Measurements from ENCODE around the gene GAL. TPM values are rescaled to one million over a fixed set of nuclear protein-coding genes. Genes with fewer than 3 reads are reported as not detected.

GAL gene
- polyA plus RNA-seq, 1 donor: 0.28 TPM

GRCh38 chr11:68680541-68681231 lies 3.7 kb upstream of the GAL start:
- no peak for DNase-seq (ENCODE audit: low read depth)

- DNase-seq (ENCODE audit: low read depth): no peak
These were observed 1.8 kb upstream of the GAL start for GRCh38 chr11:68682531-68682961.

GRCh38 chr11:68683121-68683520 lies 1.2 kb upstream of the GAL start:
- no peak for DNase-seq (ENCODE audit: low read depth)

GRCh38 chr11:68683536-68684384 lies 584 bp upstream of the GAL start:
- DNase-seq (ENCODE audit: low read depth): no peak

- DNase-seq (ENCODE audit: low read depth): no peak
These were observed 1.5 kb downstream of the GAL start for GRCh38 chr11:68685656-68686380.

- no peak for DNase-seq (ENCODE audit: low read depth)
These were observed 2.1 kb downstream of the GAL start for GRCh38 chr11:68686486-68686885.

- DNase-seq (ENCODE audit: low read depth): no peak
These were observed 3.0 kb downstream of the GAL start for GRCh38 chr11:68687311-68687710.

- DNase-seq (ENCODE audit: low read depth): no peak
These were observed 3.6 kb downstream of the GAL start for GRCh38 chr11:68687986-68688385.

- DNase-seq (ENCODE audit: low read depth): no peak
These were observed 4.5 kb downstream of the GAL start for GRCh38 chr11:68688881-68689280.

- DNase-seq (ENCODE audit: low read depth): no peak
These were observed 5.6 kb downstream of the GAL start for GRCh38 chr11:68689737-68690625.

GRCh38 chr11:68690671-68691401 lies 6.5 kb downstream of the GAL start:
- DNase-seq (ENCODE audit: low read depth): no peak

- no peak for DNase-seq (ENCODE audit: low read depth)
These were observed 7.0 kb downstream of the GAL start for GRCh38 chr11:68691402-68691784.

GRCh38 chr11:68692115-68692514 lies 7.8 kb downstream of the GAL start:
- DNase-seq (ENCODE audit: low read depth): no peak

- no peak for DNase-seq (ENCODE audit: low read depth)
These were observed 8.6 kb downstream of the GAL start for GRCh38 chr11:68692871-68693483.

- no peak for DNase-seq (ENCODE audit: low read depth)
These were observed 9.1 kb downstream of the GAL start for GRCh38 chr11:68693484-68693882.

GRCh38 chr11:68694431-68695297 lies 10.3 kb downstream of the GAL start:
- DNase-seq (ENCODE audit: low read depth): no peak

GRCh38 chr11:68695531-68695930 lies 11.2 kb downstream of the GAL start:
- DNase-seq (ENCODE audit: low read depth): no peak

GRCh38 chr11:68698993-68699392 lies 14.6 kb downstream of the GAL start:
- no peak for DNase-seq (ENCODE audit: low read depth)

GRCh38 chr11:68704887-68705286 lies 20.5 kb downstream of the GAL start:
- DNase-seq (ENCODE audit: low read depth): no peak

All from forelimb muscle (tissue), 1 donor.